GM19372 (cell line): ENCODE results near the gene METTL16.

Source experiments
- ATAC-seq: cut with Tn5 transposase; IDR thresholded peaks from one replicate; pipeline ENCODE4 v1.9.1; 2021; ENCODE audit warnings: mild to moderate bottlenecking, low read depth, moderate library complexity; ENCODE audit not compliant: unreplicated experiment

METTL16 gene

GRCh38 chr17:2385240-2386210, 126.2 kb downstream of the METTL16 start:
- no peak for ATAC-seq

- no peak for ATAC-seq
These were observed 127.1 kb downstream of the METTL16 start for GRCh38 chr17:2384439-2385127.

GRCh38 chr17:2383628-2384167, 128.0 kb downstream of the METTL16 start:
- no peak for ATAC-seq

GRCh38 chr17:2380950-2381649, 130.6 kb downstream of the METTL16 start:
- no peak for ATAC-seq

- no peak for ATAC-seq
These were observed 131.3 kb downstream of the METTL16 start for GRCh38 chr17:2380226-2380922.

- ATAC-seq: no peak
These were observed 132.0 kb downstream of the METTL16 start for GRCh38 chr17:2379489-2380225.

- ATAC-seq: no peak
These were observed 132.8 kb downstream of the METTL16 start for GRCh38 chr17:2378905-2379304.

GRCh38 chr17:2377659-2378058, 134.0 kb downstream of the METTL16 start:
- no peak for ATAC-seq

GRCh38 chr17:2376107-2376506, 135.6 kb downstream of the METTL16 start:
- no peak for ATAC-seq

GRCh38 chr17:2375406-2375805, 136.3 kb downstream of the METTL16 start:
- no peak for ATAC-seq

GRCh38 chr17:2374549-2375285, 137.0 kb downstream of the METTL16 start:
- no peak for ATAC-seq

- ATAC-seq: no peak
These were observed 138.5 kb downstream of the METTL16 start for GRCh38 chr17:2373179-2373578.

GRCh38 chr17:2372681-2373080, 139.0 kb downstream of the METTL16 start:
- no peak for ATAC-seq

- ATAC-seq: no peak
These were observed 139.5 kb downstream of the METTL16 start for GRCh38 chr17:2372180-2372579.

GRCh38 chr17:2371183-2372130, 140.2 kb downstream of the METTL16 start:
- no peak for ATAC-seq

GRCh38 chr17:2370211-2370589, 141.5 kb downstream of the METTL16 start:
- ATAC-seq: no peak

GRCh38 chr17:2369551-2370210, 142.0 kb downstream of the METTL16 start:
- no peak for ATAC-seq
